Posterior cingulate gyrus (tissue), 11 donors: Measurements from ENCODE around the gene C2.
"Not testable (repeated sequence)": the region's sequence is repeated elsewhere in the genome, so short reads cannot be mapped to it uniquely, and the experiment has no call there.

Source experiments
- DNase-seq, 10 donors: peaks; one replicate each; pipeline versions ENCODE4 v3.0.0 to v3.0.0-alpha.2; 2020 to 2021; ENCODE audit warnings: mixed read lengths in 3 of 10
- intact Hi-C: fragments of 100-400 bp; cut with DNase I; formaldehyde crosslinking; loops from one replicate; pipeline ENCODE4 v1.15.1; 2023

Gene C2

DNA sequence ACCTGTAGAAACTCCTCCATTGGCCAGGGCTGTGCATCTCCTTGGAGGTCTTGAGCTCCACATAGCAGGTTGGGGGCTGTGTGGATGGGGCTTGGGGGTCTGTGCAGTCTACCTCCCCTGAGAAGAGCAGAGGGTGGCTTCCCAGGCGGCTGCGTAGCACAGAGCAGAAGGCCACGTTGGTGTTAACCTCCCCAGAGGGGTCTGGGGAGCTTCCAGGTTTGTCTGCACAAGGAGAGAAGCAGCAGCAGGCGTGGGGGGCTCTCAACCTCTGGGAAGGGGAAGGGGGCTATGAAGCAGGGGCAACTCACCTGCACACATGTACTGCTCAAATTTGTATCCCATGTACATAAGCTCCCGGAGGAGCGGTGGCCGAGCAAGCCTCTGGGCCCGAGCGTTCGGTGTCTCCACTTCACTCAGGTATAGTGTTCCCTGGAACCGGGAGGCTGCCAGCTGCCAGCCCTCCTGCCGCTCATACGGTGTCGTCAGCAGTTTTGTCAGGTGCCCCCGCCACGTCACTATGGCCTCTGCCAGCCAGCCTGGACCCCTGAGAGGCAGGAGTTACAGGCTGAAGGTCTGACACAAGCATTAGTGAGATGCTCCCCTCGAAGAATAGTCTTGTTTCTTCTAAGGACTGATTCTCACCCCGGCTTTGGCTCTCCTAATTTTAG, 43.2 kb downstream of the C2 start:
- peak in 1 of 10 donors; percentile 81 for DNase-seq
- intact Hi-C loops = loop anchor here (1.0 kb wide), 1 partner anchor 11 kb away; the partner anchor contains the start of gene SKIC2

DNA sequence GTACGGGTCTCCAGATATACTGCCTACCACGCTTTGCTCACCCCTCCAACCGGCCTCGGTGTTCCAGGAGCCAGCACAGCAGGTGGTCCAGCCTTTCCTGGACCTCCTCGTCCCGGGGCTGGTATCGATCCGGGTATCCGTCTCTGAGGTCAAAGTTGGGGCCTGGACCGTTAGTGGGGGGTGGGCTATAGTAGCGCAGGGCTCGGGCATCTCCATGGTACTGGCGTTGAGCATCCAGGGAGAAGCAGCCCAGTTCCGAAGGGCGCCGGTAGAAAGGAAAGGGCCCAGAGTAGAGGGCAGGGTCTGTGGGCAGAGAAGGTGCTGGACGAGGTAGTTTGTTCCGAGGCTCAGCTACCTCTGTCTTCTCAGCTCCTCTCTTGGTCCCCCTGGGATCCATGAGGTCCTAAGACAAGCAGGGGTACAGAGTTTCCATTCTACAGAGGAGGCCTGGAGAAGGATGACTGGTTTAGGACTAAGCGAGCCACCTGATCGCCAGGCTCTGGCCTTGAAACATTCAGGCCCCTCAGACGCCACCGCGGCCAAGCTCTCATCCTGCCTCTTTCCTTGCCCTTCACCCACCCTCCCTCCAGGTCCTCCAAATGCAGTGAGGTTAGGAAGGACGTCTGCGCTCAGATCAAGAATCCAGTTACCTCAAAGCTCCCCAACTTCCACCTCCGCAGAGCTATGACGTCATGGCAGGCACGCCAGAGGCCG, 43.9 kb downstream of the C2 start:
- intact Hi-C loops = loop anchor here (1.0 kb wide), 1 partner anchor 12 kb away; the partner anchor contains the start of gene SKIC2
- peak in 2 of 10 donors; percentile 13 to 75 for DNase-seq

DNA sequence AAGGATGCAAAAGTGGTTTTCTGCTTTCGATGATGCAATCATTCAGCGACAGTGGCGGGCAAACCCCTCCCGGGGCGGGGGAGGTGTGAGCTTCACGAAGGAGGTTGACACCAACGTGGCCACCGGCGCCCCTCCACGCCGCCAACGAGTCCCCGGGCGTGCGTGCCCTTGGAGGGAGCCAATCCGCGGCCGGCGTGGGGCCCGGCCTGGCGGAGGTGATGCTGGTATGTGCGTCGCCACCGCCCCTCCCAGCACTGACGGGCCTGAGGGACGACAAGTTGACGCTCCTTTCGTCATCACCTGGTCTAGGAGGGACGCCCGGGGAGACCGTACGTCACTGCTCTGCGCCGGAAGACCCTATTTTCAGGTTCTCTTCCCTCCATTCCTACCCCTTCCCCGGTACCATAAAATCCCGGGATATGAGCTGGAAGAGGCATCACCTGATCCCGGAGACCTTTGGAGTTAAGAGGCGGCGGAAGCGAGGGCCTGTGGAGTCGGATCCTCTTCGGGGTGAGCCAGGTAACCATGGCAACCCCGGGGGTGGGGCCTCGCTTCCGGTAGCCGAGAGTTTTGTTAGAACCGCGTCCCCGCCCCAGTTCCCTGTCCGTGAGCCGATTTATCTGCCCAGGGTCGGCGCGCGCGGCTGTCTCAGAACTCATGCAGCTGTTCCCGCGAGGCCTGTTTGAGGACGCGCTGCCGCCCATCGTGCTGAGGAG, 44.6 kb downstream of the C2 start, which contains the start of gene DXO:
Gene DXO, minus strand, starts transcription at position 146 of the 716 bp plus-strand sequence. CDS start 463 bp downstream, outside the sequence.
- peak; percentile 89 to 99 (median 95) for DNase-seq
- intact Hi-C loops = loop anchor here (1.0 kb wide), 1 partner anchor 13 kb away; the partner anchor contains the start of gene SKIC2

DNA sequence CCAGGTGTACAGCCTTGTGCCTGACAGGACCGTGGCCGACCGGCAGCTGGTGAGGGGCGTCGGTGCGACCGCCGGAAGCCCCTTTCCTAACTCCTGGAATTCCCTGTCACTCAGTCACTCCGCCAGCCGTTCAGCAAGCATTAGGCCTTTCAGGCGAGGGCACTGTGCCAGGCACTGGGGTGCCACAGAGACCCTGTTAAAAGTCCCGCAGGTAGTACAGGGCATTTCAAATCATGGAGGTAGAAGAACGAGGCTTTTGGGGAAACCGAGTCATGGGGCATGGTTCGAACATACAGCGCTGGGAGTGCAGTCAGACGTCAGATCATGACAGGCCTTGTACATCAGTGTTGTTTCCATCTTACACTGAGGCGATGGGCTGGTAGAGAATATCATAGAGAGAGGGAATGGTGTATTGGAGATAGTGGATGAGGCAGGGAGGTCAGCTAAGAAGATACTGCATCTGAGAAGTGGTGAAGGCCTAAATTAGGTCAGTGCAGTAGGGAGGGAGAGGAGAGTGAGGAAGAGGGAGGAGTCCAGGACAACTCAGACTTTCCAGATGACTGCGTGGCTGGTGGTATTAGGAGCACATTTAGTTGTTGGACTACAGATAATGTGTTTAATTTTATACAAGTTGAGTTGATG, 45.3 kb downstream of the C2 start:
- DNase-seq = peak in 2 of 10 donors; percentile 17 to 25
- intact Hi-C loops = no loop called here

DNA sequence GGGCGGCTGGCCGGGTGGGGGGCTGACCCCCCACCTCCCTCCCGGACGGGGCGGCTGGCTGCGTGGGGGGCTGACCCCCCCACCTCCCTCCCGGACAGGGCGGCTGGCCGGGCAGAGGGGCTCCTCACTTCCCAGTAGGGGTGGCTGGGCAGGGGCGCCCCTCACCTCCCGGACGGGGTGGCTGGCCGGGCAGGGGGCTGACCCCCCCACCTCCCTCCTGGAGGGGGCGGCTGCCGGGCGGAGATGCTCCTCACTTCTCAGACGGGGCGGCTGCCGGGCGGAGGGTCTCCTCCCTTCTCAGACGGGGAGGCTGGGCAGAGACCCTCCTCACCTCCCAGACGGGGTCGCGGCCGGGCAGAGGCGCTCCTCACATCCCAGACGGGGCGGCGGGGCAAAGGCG, 48.5 kb downstream of the C2 start:
- intact Hi-C loops = not testable (repeated sequence)

DNA sequence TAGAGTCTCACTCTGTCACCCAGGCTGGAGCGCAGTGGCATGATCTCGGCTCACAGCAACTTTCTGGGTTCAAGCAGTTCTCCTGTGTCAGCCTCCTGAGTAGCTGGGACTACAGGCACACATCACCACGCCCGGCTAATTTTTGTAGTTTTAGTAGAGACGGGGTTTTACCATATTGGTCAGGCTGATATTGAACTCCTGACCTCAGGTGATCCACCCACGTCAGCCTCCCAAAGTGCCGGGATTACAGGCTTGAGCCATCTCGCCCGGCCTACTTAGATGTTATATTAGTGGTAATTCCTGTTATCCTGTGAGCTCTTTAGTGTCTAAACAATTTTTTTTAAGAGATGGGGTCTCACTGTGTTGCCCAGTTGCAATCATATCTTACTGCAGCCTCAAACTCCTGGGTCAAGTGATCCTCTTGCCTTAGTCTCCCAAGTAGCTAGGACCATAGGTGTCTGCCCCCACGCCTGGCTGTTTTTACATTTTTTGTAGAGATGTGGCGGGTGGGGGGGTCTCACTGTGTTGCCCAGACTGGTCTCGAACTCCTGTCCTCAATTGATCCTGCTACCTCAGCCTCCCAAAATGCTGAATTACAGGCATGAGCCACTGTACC, 50.4 kb downstream of the C2 start:
- intact Hi-C loops = no loop called here
- peak in 1 of 10 donors; percentile 37 for DNase-seq

More for the DNA sequence above, 48.5 kb downstream of the C2 start:
- peak in 2 of 10 donors; percentile 44 to 75 for DNase-seq

DNA sequence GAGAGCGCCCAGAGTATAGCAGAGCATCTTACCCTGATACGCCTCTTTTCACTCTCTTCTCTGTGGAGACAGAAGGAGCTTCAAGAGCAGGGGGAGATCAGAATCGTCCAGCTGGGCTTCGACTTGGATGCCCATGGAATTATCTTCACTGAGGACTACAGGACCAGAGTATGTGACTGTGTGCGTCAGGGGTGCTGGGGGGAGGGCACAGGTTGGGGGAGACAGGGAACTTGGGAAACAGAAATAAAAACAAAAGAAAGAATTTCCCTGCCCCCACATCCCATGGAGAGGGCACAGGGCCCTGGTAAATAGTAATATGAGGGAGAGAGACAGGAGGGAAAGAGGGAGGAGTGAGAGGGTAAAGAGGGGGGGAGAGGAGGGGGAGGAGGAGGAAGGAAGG, 51.3 kb downstream of the C2 start:
- intact Hi-C loops = no loop called here
- DNase-seq = no peak

DNA sequence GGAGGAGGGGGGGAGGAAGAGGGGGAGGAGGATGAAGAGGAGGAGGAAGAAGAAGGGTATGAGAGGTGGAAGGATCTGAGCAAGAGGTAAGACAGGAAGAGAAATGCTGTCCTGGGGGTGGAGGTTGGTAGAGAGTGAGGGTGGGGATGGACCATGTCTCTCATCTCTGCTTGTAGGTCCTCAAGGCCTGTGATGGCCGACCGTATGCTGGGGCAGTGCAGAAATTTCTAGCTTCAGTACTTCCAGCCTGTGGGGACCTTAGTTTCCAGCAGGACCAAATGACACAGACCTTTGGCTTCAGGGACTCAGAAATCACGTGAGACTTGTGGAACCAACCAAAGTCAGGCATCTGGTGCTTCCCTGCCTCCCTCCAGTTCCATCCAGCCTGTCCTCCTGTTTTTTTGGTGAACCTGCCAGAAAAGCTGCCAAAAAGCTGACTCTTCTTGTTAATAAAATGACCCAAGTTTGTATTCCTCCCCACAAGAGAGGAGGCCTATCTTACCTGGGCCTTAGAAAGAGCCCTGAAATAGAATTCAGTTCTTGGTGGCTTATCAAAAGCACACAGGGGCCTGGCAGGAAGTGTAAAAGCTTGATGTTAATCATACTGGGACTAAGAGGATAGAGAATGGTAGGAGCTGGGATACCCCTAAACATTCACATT, 51.9 kb downstream of the C2 start:
- peak in 1 of 10 donors; percentile 24 for DNase-seq
- intact Hi-C loops = no loop called here

DNA sequence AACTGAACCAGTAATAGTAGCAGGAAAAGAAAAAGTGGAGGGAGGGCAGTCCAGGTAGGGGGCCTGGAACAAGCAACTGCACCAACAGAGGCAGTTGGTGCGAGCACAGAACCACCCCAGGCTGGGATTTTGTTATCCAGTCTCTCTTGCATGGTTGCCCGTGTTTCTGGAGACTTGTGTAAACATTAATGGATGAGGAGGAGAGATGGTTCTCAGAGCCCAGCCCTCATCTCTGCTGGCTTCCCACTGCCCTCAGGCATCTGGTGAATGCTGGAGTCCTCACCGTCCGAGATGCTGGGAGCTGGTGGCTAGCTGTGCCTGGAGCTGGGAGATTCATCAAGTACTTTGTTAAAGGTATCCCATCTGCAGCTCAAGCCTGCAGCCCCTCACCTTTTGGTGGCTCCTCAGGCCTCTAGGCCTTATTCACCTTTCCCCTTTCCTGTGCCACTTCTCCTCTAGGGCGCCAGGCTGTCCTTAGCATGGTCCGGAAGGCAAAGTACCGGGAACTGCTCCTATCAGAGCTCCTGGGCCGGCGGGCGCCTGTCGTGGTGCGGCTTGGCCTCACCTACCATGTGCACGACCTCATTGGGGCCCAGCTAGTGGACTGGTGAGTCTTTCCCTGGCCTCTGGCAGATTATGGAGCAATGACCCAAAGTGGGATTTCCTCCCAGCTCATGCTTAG, 52.8 kb downstream of the C2 start:
- intact Hi-C loops = not testable (repeated sequence)

DNA sequence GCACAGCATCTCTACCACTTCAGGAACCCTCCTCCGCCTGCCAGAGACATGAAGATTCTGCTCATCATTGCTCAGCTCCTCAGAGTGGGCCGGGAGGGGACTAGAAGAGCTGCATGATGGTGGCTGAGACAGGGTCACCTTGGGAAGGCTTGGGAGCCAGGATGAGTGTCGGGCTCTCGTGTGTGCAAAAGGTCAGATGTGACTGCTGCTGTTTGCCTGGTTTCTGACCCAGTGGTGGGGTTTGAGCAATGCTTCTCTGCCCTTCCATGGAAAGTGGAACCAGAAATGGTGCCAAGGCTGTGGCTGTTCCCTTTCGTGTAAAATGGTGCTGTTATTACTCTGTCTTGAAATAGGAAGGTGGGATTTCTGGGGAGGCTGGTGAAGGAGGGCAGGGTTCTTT, 53.5 kb downstream of the C2 start:
- DNase-seq, intact Hi-C loops: not testable (repeated sequence)

More for the DNA sequence above, 52.8 kb downstream of the C2 start:
- DNase-seq = peak in 1 of 10 donors; percentile 58

DNA sequence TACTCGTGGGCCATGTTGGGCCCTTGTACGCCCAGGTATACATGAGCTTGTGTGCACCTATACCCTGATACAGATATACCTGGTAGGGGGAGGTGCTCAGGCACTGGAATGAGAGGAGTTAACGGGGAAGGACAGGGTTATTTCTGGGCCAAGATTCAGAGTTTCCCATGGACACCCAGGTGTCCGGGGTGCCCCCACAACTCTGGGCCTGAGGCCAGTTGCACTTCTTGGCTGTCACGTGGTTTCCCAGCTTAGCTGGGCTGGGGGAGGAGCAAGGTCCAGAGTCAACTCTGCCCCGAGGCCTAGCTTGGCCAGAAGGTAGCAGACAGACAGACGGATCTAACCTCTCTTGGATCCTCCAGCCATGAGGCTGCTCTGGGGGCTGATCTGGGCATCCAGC, 54.2 kb downstream of the C2 start, which contains the start of gene C4A:
Gene C4A, plus strand, starts transcription at position 314 of the 400 bp plus-strand sequence. Its CDS starts 51 bp downstream, at position 365.
- intact Hi-C loops, DNase-seq: not testable (repeated sequence)

DNA sequence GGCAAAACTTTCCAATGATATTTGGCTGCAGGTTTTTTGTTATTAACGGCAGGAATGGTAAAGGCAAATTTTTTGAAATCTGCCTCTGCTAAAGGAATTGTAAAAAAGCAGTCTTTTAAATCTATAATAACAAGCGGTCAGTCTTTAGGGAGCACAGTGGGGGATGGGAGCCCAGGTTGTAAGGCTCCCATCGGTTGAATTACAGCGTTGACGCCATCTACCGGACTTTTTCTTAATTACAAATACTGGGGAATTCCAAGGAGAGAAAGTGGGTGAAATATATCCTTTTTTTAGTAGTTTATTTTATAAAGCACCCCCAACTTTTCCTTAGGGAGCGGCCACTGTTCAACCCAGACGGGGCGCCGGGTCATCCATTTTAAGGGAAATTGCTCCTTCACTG, 61.8 kb downstream of the C2 start:
- DNase-seq, intact Hi-C loops: not testable (repeated sequence)

DNA sequence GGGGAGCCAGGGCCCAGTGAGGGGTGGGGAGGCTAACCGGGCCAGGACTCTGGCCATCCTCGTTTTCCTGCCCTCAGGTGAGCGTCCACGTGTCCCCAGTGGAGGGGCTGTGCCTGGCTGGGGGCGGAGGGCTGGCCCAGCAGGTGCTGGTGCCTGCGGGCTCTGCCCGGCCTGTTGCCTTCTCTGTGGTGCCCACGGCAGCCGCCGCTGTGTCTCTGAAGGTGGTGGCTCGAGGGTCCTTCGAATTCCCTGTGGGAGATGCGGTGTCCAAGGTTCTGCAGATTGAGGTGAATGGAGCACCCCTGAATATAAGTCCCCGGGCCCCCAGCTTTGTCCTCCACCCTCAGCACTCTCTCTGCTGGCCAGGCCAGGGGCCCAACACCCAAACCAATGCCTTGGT, 66.9 kb downstream of the C2 start:
- intact Hi-C loops = not testable (repeated sequence)
- peak in 1 of 10 donors; percentile 18 for DNase-seq
